Measurements from ENCODE around the gene ANKRD53. TPM values are rescaled to one million over a fixed set of nuclear protein-coding genes. Genes with fewer than 3 reads are reported as not detected.
A peak's percentile ranks its signal among the peaks of the same experiment; 100 is the strongest.

Gene ANKRD53
- total RNA-seq, 1 donor from 2014 or later = 0.35 TPM

GRCh38 chr2:70942396-70943204 lies 35.8 kb upstream of the ANKRD53 start:
- no peak for DNase-seq (ENCODE audit: low spot score)
- ATAC-seq = no peak

GRCh38 chr2:70943205-70943871 lies 35.1 kb upstream of the ANKRD53 start:
- DNase-seq (ENCODE audit: low spot score) (no peak), ATAC-seq (no peak)

GRCh38 chr2:70944111-70944690 lies 34.2 kb upstream of the ANKRD53 start:
- DNase-seq (ENCODE audit: low spot score) (no peak), ATAC-seq (no peak)

GRCh38 chr2:70946832-70947442 lies 31.5 kb upstream of the ANKRD53 start:
- ATAC-seq = peak; percentile 65
- peak; percentile 45 for DNase-seq (ENCODE audit: low spot score)

GRCh38 chr2:70947556-70948184 lies 30.8 kb upstream of the ANKRD53 start:
- ATAC-seq = no peak

GRCh38 chr2:70948337-70949003 lies 30.0 kb upstream of the ANKRD53 start:
- peak; percentile 99 for ATAC-seq
- peak; percentile 75 for DNase-seq (ENCODE audit: low spot score)

More at GRCh38 chr2:70947556-70948184, 30.8 kb upstream of the ANKRD53 start:
- DNase-seq (ENCODE audit: low spot score) = peak; percentile 37

- no peak for ATAC-seq
Observed at GRCh38 chr2:70949086-70949485, 29.3 kb upstream of the ANKRD53 start.

GRCh38 chr2:70954886-70955285 lies 23.5 kb upstream of the ANKRD53 start:
- no peak for ATAC-seq
- DNase-seq (ENCODE audit: low spot score) = peak; percentile 22

More at GRCh38 chr2:70949086-70949485, 29.3 kb upstream of the ANKRD53 start:
- no peak for DNase-seq (ENCODE audit: low spot score)

GRCh38 chr2:70956141-70956540 lies 22.3 kb upstream of the ANKRD53 start:
- no peak for DNase-seq (ENCODE audit: low spot score)
- ATAC-seq = no peak

GRCh38 chr2:70957798-70958197 lies 20.6 kb upstream of the ANKRD53 start:
- peak; percentile 64 for ATAC-seq
- DNase-seq (ENCODE audit: low spot score) = peak; percentile 39

- ATAC-seq (no peak), DNase-seq (ENCODE audit: low spot score) (peak; percentile 35)
Observed at GRCh38 chr2:70958759-70959158, 19.7 kb upstream of the ANKRD53 start.

GRCh38 chr2:70959271-70959761 lies 19.1 kb upstream of the ANKRD53 start:
- DNase-seq (ENCODE audit: low spot score) (peak; percentile 21), ATAC-seq (no peak)

- DNase-seq (ENCODE audit: low spot score) (peak; percentile 41), ATAC-seq (no peak)
Observed at GRCh38 chr2:70959851-70960832, 18.3 kb upstream of the ANKRD53 start.

- DNase-seq (ENCODE audit: low spot score) (peak; percentile 35), ATAC-seq (no peak)
Observed at GRCh38 chr2:70960833-70961647, 17.4 kb upstream of the ANKRD53 start.

- ATAC-seq (no peak), DNase-seq (ENCODE audit: low spot score) (no peak)
Observed at GRCh38 chr2:70961648-70961994, 16.8 kb upstream of the ANKRD53 start.

GRCh38 chr2:70962211-70962884 lies 16.1 kb upstream of the ANKRD53 start:
- ATAC-seq (no peak), DNase-seq (ENCODE audit: low spot score) (peak; percentile 37)
